HepG2 (cell line): ENCODE measurements around the gene RBM26.

Experiments
- CTCF ChIP-seq: sonication (generic); formaldehyde crosslinking; IDR thresholded peaks from 2 replicates; pipeline ENCODE4 v1.5.0; 2020; ENCODE audit warnings: mild to moderate bottlenecking, missing genetic modification reagents, moderate library complexity
- IKZF1 ChIP-seq: fragments of 450-650 bp; IDR thresholded peaks from 2 replicates; pipeline ENCODE4 v1.7.1; 2016
- MAF1 ChIP-seq: sonication (generic); formaldehyde crosslinking; IDR thresholded peaks from 2 replicates; pipeline ENCODE4 v1.5.0; 2020; ENCODE audit warnings: missing genetic modification reagents, borderline replicate concordance
- SP5 ChIP-seq: IDR thresholded peaks from 2 replicates; pipeline ENCODE4 v1.6.1; 2016; ENCODE audit warnings: low read depth, borderline replicate concordance
- TAF1 ChIP-seq: sonication (generic); formaldehyde crosslinking; IDR thresholded peaks from 2 replicates; pipeline ENCODE4 v1.4.0; 2020; ENCODE audit warnings: missing genetic modification reagents
- TARDBP ChIP-seq: sonication (generic); formaldehyde crosslinking; IDR thresholded peaks from 2 replicates; pipeline ENCODE4 v1.8.0; 2022; ENCODE audit warnings: mild to moderate bottlenecking, missing genetic modification reagents
- TBP ChIP-seq: sonication (generic); formaldehyde crosslinking; IDR thresholded peaks from 2 replicates; pipeline ENCODE4 v1.5.0; 2020; ENCODE audit warnings: missing genetic modification reagents
- ZFAT ChIP-seq: sonication (generic); formaldehyde crosslinking; conservative IDR thresholded peaks from 2 replicates; pipeline ENCODE4 v1.8.1; 2023; ENCODE audit warnings: missing genetic modification reagents, inconsistent platforms
- ZNF24 ChIP-seq: fragments of 450-650 bp; IDR thresholded peaks from 2 replicates; pipeline ENCODE4 v1.6.1; 2017; ENCODE audit warnings: antibody characterized with exemption, mild to moderate bottlenecking
- ZNF331 ChIP-seq: sonication (generic); formaldehyde crosslinking; IDR thresholded peaks from 2 replicates; pipeline ENCODE4 v1.4.0; 2020; ENCODE audit warnings: missing genetic modification reagents
- ZNF431 ChIP-seq: sonication (generic); formaldehyde crosslinking; IDR thresholded peaks from 2 replicates; pipeline ENCODE4 v1.9.0; 2022; ENCODE audit warnings: missing genetic modification reagents, low read depth, mild to moderate bottlenecking, borderline replicate concordance
- ZNF652 ChIP-seq: IDR thresholded peaks from 2 replicates; pipeline ENCODE4 v1.6.1; 2016; ENCODE audit warnings: low read depth, borderline replicate concordance

- TF ChIP-seq TARDBP, result no peak
- no peak for TF ChIP-seq TBP (CRISPR knock-in tag)
- no peak for TF ChIP-seq CTCF
- TF ChIP-seq ZNF24, result no peak
- no peak for TF ChIP-seq ZNF652 (CRISPR knock-in tag)
- TF ChIP-seq ZNF331 (CRISPR knock-in tag), result no peak
- TF ChIP-seq TAF1, result no peak
- TF ChIP-seq IKZF1, result no peak
- TF ChIP-seq ZFAT (CRISPR knock-in tag), result no peak
- no peak for TF ChIP-seq ZNF431 (CRISPR knock-in tag)
- no peak for TF ChIP-seq MAF1 (CRISPR knock-in tag)
- no peak for TF ChIP-seq SP5
Observed at GRCh38 chr13:79404361-79404760, 1.7 kb downstream of the RBM26 start.
